Stomach (tissue), 4 donors: Measurements from ENCODE around the gene MPC1.

Experiments used
- EP300 ChIP-seq: sonication (generic); formaldehyde crosslinking; IDR thresholded peaks from one replicate; pipeline ENCODE4 v1.6.1; 2017; ENCODE audit warnings: antibody characterized with exemption
- POLR2A ChIP-seq, 4 donors: fragments of 450-650 bp; IDR thresholded peaks; one replicate each; pipeline ENCODE4 v1.6.1; 2016; ENCODE audit warnings: antibody characterized with exemption in 4 of 4, control low read depth in 2 of 4, mild to moderate bottlenecking in 1 of 4, moderate library complexity in 1 of 4
- POLR2AphosphoS5 ChIP-seq, 3 donors: sonication (generic); formaldehyde crosslinking; IDR thresholded peaks; one replicate each; pipeline ENCODE4 v1.6.1; 2016; ENCODE audit warnings: antibody characterized with exemption in 3 of 3
- TF ChIP-seq, protein P1 (sequence below), 7 experiments: fragments of 450-650 bp in 4 of 7; fragments of 200-600 bp in 3 of 7; sonication (generic) in 3 of 7; IDR thresholded peaks; one replicate each; pipeline ENCODE4 v1.5.1; 2016 to 2019; ENCODE audit warnings: antibody characterized with exemption in 7 of 7, control low read depth in 2 of 7, mild to moderate bottlenecking in 1 of 7

GRCh38 chr6:166375013-166375412 lies 7.7 kb downstream of the MPC1 start:
- TF ChIP-seq, protein P1, sequence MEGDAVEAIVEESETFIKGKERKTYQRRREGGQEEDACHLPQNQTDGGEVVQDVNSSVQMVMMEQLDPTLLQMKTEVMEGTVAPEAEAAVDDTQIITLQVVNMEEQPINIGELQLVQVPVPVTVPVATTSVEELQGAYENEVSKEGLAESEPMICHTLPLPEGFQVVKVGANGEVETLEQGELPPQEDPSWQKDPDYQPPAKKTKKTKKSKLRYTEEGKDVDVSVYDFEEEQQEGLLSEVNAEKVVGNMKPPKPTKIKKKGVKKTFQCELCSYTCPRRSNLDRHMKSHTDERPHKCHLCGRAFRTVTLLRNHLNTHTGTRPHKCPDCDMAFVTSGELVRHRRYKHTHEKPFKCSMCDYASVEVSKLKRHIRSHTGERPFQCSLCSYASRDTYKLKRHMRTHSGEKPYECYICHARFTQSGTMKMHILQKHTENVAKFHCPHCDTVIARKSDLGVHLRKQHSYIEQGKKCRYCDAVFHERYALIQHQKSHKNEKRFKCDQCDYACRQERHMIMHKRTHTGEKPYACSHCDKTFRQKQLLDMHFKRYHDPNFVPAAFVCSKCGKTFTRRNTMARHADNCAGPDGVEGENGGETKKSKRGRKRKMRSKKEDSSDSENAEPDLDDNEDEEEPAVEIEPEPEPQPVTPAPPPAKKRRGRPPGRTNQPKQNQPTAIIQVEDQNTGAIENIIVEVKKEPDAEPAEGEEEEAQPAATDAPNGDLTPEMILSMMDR (IDR thresholded peaks at IDR 0.05), result no peak
- TF ChIP-seq POLR2A (IDR thresholded peaks at IDR 0.05) (no peak), POLR2AphosphoS5 (IDR thresholded peaks at IDR 0.05) (no peak), EP300 (no peak)
